B cell (primary cell): ENCODE results near the gene FLT3LG. TPM values are rescaled to one million over a fixed set of nuclear protein-coding genes. Genes with fewer than 3 reads are reported as not detected.

Source experiments
- ATAC-seq: fragments of 200-7000 bp; cut with Tn5 transposase; one replicate; pipeline ENCODE4 v1.10.0; 2021; ENCODE audit warnings: low read depth, mild to moderate bottlenecking, moderate number of reproducible peaks, moderate library complexity
- CTCF ChIA-PET: fragments of 350-600 bp; sonication (Branson Sonifier 250); formaldehyde crosslinking; loops from one replicate; lab custom pipeline; 2021; ENCODE audit warnings: antibody characterized with exemption, inconsistent platforms; lab: Charles Lee
- POLR2A ChIA-PET: fragments of 350-600 bp; sonication (Branson Sonifier 250); formaldehyde crosslinking; loops from one replicate; lab custom pipeline; 2021; ENCODE audit warnings: antibody characterized with exemption; lab: Charles Lee
- DNase-seq: peaks from one replicate; pipeline ENCODE4 v3.0.0; 2013
- H2AFZ ChIP-seq: 2 replicates; pipeline ENCODE4 v1.6.1; 2012; ENCODE audit warnings: mild to moderate bottlenecking, low read depth, low read length; ENCODE audit not compliant: insufficient read depth, poor library complexity, severe bottlenecking
- H3K27ac ChIP-seq, 2 donors: 1 replicate in 1 of 2; 2 replicates in 1 of 2; pipeline ENCODE4 v1.5.1; 2012 to 2013; ENCODE audit warnings: low read length in 2 of 2, mild to moderate bottlenecking in 2 of 2, moderate library complexity in 1 of 2
- H3K27me3 ChIP-seq, 4 experiments: fragments of 200-600 bp in 1 of 4; sonication (generic) in 1 of 4; replicated peaks in 1 of 4; 1 replicate in 2 of 4; 2 replicates in 2 of 4; pipeline versions ENCODE4 v1.6.1 to v1.7.0; 2013 to 2016; ENCODE audit warnings: low read length in 3 of 4, mild to moderate bottlenecking in 2 of 4, mixed read lengths in 1 of 4, moderate library complexity in 1 of 4; ENCODE audit not compliant: insufficient read depth in 4 of 4, control insufficient read depth in 3 of 4; ENCODE audit errors: control extremely low read depth in 1 of 4
- H3K36me3 ChIP-seq, 2 experiments: replicated peaks in 1 of 2; 1 replicate in 1 of 2; 2 replicates in 1 of 2; pipeline versions ENCODE4 v1.6.1 to v1.7.1; 2013; ENCODE audit warnings: low read length in 1 of 2; ENCODE audit not compliant: insufficient read depth in 2 of 2, control insufficient read depth in 1 of 2; ENCODE audit errors: control extremely low read depth in 1 of 2, extremely low read depth in 1 of 2
- H3K4me1 ChIP-seq, 2 donors: fragments of 200-600 bp in 1 of 2; sonication (generic) in 1 of 2; 1 replicate in 1 of 2; 2 replicates in 1 of 2; pipeline versions ENCODE4 v1.5.1 to v1.6.1; 2013 to 2017; ENCODE audit warnings: low read length in 2 of 2; ENCODE audit not compliant: control insufficient read depth in 2 of 2, insufficient read depth in 2 of 2
- H3K4me2 ChIP-seq: replicated peaks from 2 replicates; pipeline ENCODE3; 2012; ENCODE audit warnings: mild to moderate bottlenecking, low read depth, low read length; ENCODE audit not compliant: poor library complexity, severe bottlenecking
- H3K4me3 ChIP-seq, 5 experiments: fragments of 200-600 bp in 1 of 5; sonication (generic) in 1 of 5; 1 replicate in 3 of 5; 2 replicates in 2 of 5; pipeline versions ENCODE4 v1.5.1 to v1.7.0; 2011 to 2016; ENCODE audit warnings: low read length in 4 of 5, mild to moderate bottlenecking in 4 of 5, low read depth in 2 of 5, control low read depth in 1 of 5, moderate library complexity in 1 of 5; ENCODE audit not compliant: insufficient read depth in 1 of 5; ENCODE audit errors: control extremely low read depth in 1 of 5, extremely low read depth in 1 of 5
- H3K79me2 ChIP-seq: fragments of 200-600 bp; sonication (generic); one replicate; pipeline ENCODE4 v1.6.0; 2016; ENCODE audit warnings: low read length; ENCODE audit not compliant: control insufficient read depth, insufficient read depth
- H3K9ac ChIP-seq: fragments of 200-600 bp; sonication (generic); 2 replicates; pipeline ENCODE4 v1.6.1; 2017; ENCODE audit warnings: mild to moderate bottlenecking, low read length, moderate library complexity
- H3K9me3 ChIP-seq, 3 donors: one replicate each; pipeline versions ENCODE4 v1.6.1 to v1.7.1; 2013; ENCODE audit warnings: low read length in 2 of 3; ENCODE audit not compliant: control insufficient read depth in 2 of 3, insufficient read depth in 1 of 3; ENCODE audit errors: control extremely low read depth in 1 of 3
- H4K20me1 ChIP-seq: 2 replicates; pipeline ENCODE4 v1.6.0; 2012; ENCODE audit warnings: mild to moderate bottlenecking, low read length; ENCODE audit not compliant: insufficient read depth, control insufficient read depth, poor library complexity, severe bottlenecking
- H3K27ac Mint-ChIP-seq: one replicate; pipeline ENCODE4 v1.8.0; 2021; ENCODE audit warnings: mixed read lengths
- H3K27me3 Mint-ChIP-seq: one replicate; pipeline ENCODE4 v1.8.0; 2021; ENCODE audit warnings: mixed read lengths
- H3K4me1 Mint-ChIP-seq: one replicate; pipeline ENCODE4 v1.8.0; 2021; ENCODE audit warnings: mixed read lengths
- H3K4me3 Mint-ChIP-seq: one replicate; pipeline ENCODE4 v1.8.0; 2021; ENCODE audit warnings: mixed read lengths
- H3K9me3 Mint-ChIP-seq: one replicate; pipeline ENCODE4 v1.8.0; 2022; ENCODE audit warnings: mixed read lengths; ENCODE audit not compliant: insufficient read depth
- EZH2 ChIP-seq: IDR thresholded peaks from 2 replicates; pipeline ENCODE4 v1.6.1; 2012; ENCODE audit warnings: borderline replicate concordance, low read depth, mild to moderate bottlenecking, moderate library complexity, low read length; ENCODE audit not compliant: insufficient read depth, poor library complexity, severe bottlenecking
- WGBS: methylation state at CpG from one replicate; pipeline ENCODE4 v1.1.5; 2013; ENCODE audit warnings: missing lambda C conversion rate; ENCODE audit not compliant: insufficient coverage; 5-methylcytosine and 5-hydroxymethylcytosine counted together
- intact Hi-C: fragments of 100-400 bp; cut with micrococcal nuclease; formaldehyde crosslinking; loops from one replicate; pipeline ENCODE4 v1.10.0; 2022
- polyA plus RNA-seq: library from polyadenylated mRNA; depleted of rRNA; stranded (reverse); fragments of >200 nt; gene quantifications from 2 replicates; pipeline ENCODE4 v1.2.3, GENCODE V29; 2012
- total RNA-seq, 2 donors: library from RNA; stranded (reverse); fragments of 120-200 nt in 1 of 2; gene quantifications; 1 replicate in 1 of 2; 2 replicates in 1 of 2; pipeline versions ENCODE4 v1.2.3 to v1.2.4, GENCODE V29; 2013 to 2022
- TF ChIP-seq, protein P1 (sequence below): fragments of 200-600 bp; IDR thresholded peaks from one replicate; pipeline ENCODE4 v1.8.0; 2022; ENCODE audit warnings: antibody characterized with exemption, mild to moderate bottlenecking

Gene FLT3LG
- total and polyA plus RNA-seq, 2 donors (not counting 1 experiment from before 2014, with no cell fraction given): 31.0 to 49.8 TPM

DNA sequence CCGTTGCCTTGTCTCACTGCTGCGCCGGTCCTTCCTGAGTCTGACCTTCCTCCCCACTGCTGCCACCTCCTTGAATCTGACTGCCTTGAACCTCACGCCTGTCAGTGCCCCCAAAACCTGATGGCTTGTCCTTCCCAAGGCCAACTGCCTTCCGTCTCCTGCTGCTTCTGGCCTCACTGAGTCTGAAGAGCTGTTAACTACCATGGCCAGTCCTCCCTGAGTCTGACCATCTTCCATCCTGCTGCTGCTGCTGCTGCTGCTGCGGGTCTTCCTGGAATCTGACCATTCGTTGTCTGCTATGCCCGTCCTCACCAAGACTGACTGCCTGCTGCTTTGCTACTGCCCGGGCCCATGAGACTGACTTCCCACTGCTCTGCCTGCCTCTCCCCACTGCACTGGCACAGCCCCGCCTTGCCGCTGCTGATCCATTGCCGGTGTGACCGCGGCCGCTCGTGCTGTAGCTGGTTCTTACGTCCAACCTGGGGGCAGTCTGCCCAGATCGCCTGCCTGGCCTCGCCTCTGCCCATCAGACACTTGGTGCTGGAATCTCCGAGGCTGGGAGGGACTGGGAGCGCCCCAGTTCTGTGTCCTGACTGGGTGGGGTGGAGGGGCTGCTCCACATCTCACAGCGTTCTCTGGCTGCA lies 50.9 kb downstream of the FLT3LG start:
- no peaks in the 10 kb centered on the region for H3K79me2 ChIP-seq
- peaks cover 0 to 12% of the 10 kb centered on the region in 2 donors for H3K4me1 ChIP-seq
- no peak overlapping the region for H2AFZ ChIP-seq
- ATAC-seq (no peak), DNase-seq (no peak)
- no peaks in the 10 kb centered on the region for H3K9me3 Mint-ChIP-seq
- H3K27me3 Mint-ChIP-seq: no peaks in the 10 kb centered on the region
- H3K4me3 Mint-ChIP-seq: no peak overlapping the region
- H4K20me1 ChIP-seq: no peaks in the 10 kb centered on the region
- H3K9me3 ChIP-seq: peaks cover 0 to 4% (median 0%) of the 10 kb centered on the region in 3 donors
- peaks cover 13% of the 10 kb centered on the region for H3K4me1 Mint-ChIP-seq
- H3K27me3 ChIP-seq: no peaks in the 10 kb centered on the region
- no peak overlapping the region for H3K9ac ChIP-seq
- no peak overlapping the region for H3K4me2 ChIP-seq
- no peak for TF ChIP-seq EZH2
- TF ChIP-seq, protein P1, sequence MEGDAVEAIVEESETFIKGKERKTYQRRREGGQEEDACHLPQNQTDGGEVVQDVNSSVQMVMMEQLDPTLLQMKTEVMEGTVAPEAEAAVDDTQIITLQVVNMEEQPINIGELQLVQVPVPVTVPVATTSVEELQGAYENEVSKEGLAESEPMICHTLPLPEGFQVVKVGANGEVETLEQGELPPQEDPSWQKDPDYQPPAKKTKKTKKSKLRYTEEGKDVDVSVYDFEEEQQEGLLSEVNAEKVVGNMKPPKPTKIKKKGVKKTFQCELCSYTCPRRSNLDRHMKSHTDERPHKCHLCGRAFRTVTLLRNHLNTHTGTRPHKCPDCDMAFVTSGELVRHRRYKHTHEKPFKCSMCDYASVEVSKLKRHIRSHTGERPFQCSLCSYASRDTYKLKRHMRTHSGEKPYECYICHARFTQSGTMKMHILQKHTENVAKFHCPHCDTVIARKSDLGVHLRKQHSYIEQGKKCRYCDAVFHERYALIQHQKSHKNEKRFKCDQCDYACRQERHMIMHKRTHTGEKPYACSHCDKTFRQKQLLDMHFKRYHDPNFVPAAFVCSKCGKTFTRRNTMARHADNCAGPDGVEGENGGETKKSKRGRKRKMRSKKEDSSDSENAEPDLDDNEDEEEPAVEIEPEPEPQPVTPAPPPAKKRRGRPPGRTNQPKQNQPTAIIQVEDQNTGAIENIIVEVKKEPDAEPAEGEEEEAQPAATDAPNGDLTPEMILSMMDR: no peak
- 96% methylated on average over 22 of the region's 22 CpGs for WGBS
- no peak overlapping the region for H3K27ac ChIP-seq
- no peak overlapping the region for H3K4me3 ChIP-seq
- ChIA-PET CTCF (interaction anchor here (1.0 kb wide), 1 partner anchor 21 kb away, joined by 3 read pairs; no protein-coding TSS in a partner anchor), POLR2A (no interaction called here)
- intact Hi-C loops: no loop called here
- no peaks in the 10 kb centered on the region for H3K36me3 ChIP-seq
- no peak overlapping the region for H3K27ac Mint-ChIP-seq

DNA sequence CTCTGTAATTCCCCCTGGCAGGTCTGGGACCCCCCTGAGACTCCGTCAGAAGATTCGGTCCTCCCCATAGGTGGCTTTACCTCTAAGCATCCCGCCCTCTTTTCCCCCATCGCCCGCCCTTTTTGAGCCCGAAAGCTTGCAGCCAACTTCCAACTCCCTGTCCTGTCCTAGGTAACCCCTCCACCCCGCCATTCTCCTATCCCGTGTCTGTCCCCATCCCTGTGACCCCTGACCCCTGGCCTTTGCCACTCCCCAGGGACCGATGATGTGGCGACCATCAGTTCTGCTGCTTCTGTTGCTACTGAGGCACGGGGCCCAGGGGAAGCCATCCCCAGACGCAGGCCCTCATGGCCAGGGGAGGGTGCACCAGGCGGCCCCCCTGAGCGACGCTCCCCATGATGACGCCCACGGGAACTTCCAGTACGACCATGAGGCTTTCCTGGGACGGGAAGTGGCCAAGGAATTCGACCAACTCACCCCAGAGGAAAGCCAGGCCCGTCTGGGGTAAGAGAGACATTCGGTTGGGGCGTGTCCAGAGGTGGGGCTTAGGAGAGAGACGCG lies 54.3 kb downstream of the FLT3LG start:
- Histone ChIP-seq H3K27me3 (peaks cover 0 to 3% (median under 1%) of the 10 kb centered on the region in 4 experiments), H3K4me1 (peaks cover 3 to 16% of the 10 kb centered on the region in 2 donors), H3K79me2 (no peaks in the 10 kb centered on the region), H3K4me3 (peak overlapping the region in 4 of 5 experiments; percentile 33 to 49 (median 44)), H3K27ac (no peak overlapping the region), H3K9ac (peak overlapping the region; percentile 33), H4K20me1 (no peaks in the 10 kb centered on the region), H3K9me3 (peaks cover 0 to 4% (median 0%) of the 10 kb centered on the region in 3 donors), H2AFZ (peak overlapping the region; percentile 61), H3K4me2 (peak overlapping the region; percentile 86), H3K36me3 (no peaks in the 10 kb centered on the region)
- peaks cover 18% of the 10 kb centered on the region for H3K4me1 Mint-ChIP-seq
- TF ChIP-seq, protein P1: no peak
- TF ChIP-seq EZH2: no peak
- H3K4me3 Mint-ChIP-seq: peak overlapping the region; percentile 84
- no peak overlapping the region for H3K27ac Mint-ChIP-seq
- H3K9me3 Mint-ChIP-seq: no peaks in the 10 kb centered on the region
- intact Hi-C loops: no loop called here
- no peak for DNase-seq
- WGBS: 72% methylated on average over 21 of the region's 25 CpGs
- no peaks in the 10 kb centered on the region for H3K27me3 Mint-ChIP-seq
- ATAC-seq: no peak
- POLR2A ChIA-PET: interaction anchor here (0.7 to 1.2 kb wide), 4 partner anchors 10 to 245 kb away, joined by 3 to 10 read pairs (median 3); partner anchors contain the start of genes FCGRT and NOSIP
- CTCF ChIA-PET: interaction anchor here (1.2 to 1.4 kb wide), 2 partner anchors 19 to 22 kb away, joined by 4 to 9 read pairs; no protein-coding TSS in a partner anchor
